Measurements from ENCODE around the gene ABTB2. TPM values are rescaled to one million over a fixed set of nuclear protein-coding genes. Genes with fewer than 3 reads are reported as not detected.

ABTB2 gene
- total RNA-seq, 1 donor from 2014 or later = 5.2 TPM

GRCh38 chr11:34317036-34317360, 40.8 kb downstream of the ABTB2 start:
- no peak for DNase-seq (ENCODE audit: low read depth)

- peak; percentile 42 for DNase-seq (ENCODE audit: low read depth)
Measured at GRCh38 chr11:34316347-34317035, 41.3 kb downstream of the ABTB2 start.

- no peak for DNase-seq (ENCODE audit: low read depth)
Measured at GRCh38 chr11:34315394-34315793, 42.4 kb downstream of the ABTB2 start.

GRCh38 chr11:34314936-34315335, 42.9 kb downstream of the ABTB2 start:
- no peak for DNase-seq (ENCODE audit: low read depth)

- peak; percentile 52 for DNase-seq (ENCODE audit: low read depth)
Measured at GRCh38 chr11:34314176-34314575, 43.6 kb downstream of the ABTB2 start.

- DNase-seq (ENCODE audit: low read depth) = peak; percentile 80
Measured at GRCh38 chr11:34313099-34313517, 44.7 kb downstream of the ABTB2 start.

- peak; percentile 85 for DNase-seq (ENCODE audit: low read depth)
Measured at GRCh38 chr11:34311126-34311525, 46.7 kb downstream of the ABTB2 start.

- no peak for DNase-seq (ENCODE audit: low read depth)
Measured at GRCh38 chr11:34309965-34310364, 47.8 kb downstream of the ABTB2 start.

GRCh38 chr11:34308913-34309585, 48.8 kb downstream of the ABTB2 start:
- DNase-seq (ENCODE audit: low read depth) = no peak

- no peak for DNase-seq (ENCODE audit: low read depth)
Measured at GRCh38 chr11:34308049-34308912, 49.5 kb downstream of the ABTB2 start.

- no peak for DNase-seq (ENCODE audit: low read depth)
Measured at GRCh38 chr11:34305780-34306179, 52.0 kb downstream of the ABTB2 start.

GRCh38 chr11:34305193-34305592, 52.6 kb downstream of the ABTB2 start:
- no peak for DNase-seq (ENCODE audit: low read depth)

GRCh38 chr11:34303028-34303570, 54.7 kb downstream of the ABTB2 start:
- no peak for DNase-seq (ENCODE audit: low read depth)

- peak; percentile 98 for DNase-seq (ENCODE audit: low read depth)
Measured at GRCh38 chr11:34302046-34302921, 55.5 kb downstream of the ABTB2 start.

- no peak for DNase-seq (ENCODE audit: low read depth)
Measured at GRCh38 chr11:34300926-34301295, 56.9 kb downstream of the ABTB2 start.

GRCh38 chr11:34300026-34300925, 57.5 kb downstream of the ABTB2 start:
- DNase-seq (ENCODE audit: low read depth) = no peak

GRCh38 chr11:34299284-34299972, 58.4 kb downstream of the ABTB2 start:
- DNase-seq (ENCODE audit: low read depth) = no peak

GRCh38 chr11:34298871-34299270, 58.9 kb downstream of the ABTB2 start:
- no peak for DNase-seq (ENCODE audit: low read depth)

- no peak for DNase-seq (ENCODE audit: low read depth)
Measured at GRCh38 chr11:34296412-34296811, 61.4 kb downstream of the ABTB2 start.
